Keratinocyte (primary cell): ENCODE results near the gene DCDC2.

Source experiments
- EZH2 ChIP-seq: IDR thresholded peaks from one replicate; pipeline ENCODE4 v1.6.1; 2012; ENCODE audit warnings: inconsistent platforms, mild to moderate bottlenecking, low read length, moderate library complexity
- TF ChIP-seq, protein P1 (sequence below), 3 experiments: IDR thresholded peaks in 1 of 3; conservative IDR thresholded peaks in 1 of 3; optimal IDR thresholded peaks in 1 of 3; 2 replicates in 2 of 3; 3 replicates in 1 of 3; pipeline versions ENCODE3 to v1.5.1; 2011; ENCODE audit warnings: low read length in 3 of 3, mild to moderate bottlenecking in 3 of 3, moderate library complexity in 2 of 3, control low read depth in 1 of 3, inconsistent platforms in 1 of 3; ENCODE audit not compliant: insufficient read depth in 2 of 3; ENCODE audit errors: extremely low read depth in 1 of 3

GRCh38 chr6:24313251-24314141 is 44.4 kb downstream of the DCDC2 start:
- TF ChIP-seq, protein P1, sequence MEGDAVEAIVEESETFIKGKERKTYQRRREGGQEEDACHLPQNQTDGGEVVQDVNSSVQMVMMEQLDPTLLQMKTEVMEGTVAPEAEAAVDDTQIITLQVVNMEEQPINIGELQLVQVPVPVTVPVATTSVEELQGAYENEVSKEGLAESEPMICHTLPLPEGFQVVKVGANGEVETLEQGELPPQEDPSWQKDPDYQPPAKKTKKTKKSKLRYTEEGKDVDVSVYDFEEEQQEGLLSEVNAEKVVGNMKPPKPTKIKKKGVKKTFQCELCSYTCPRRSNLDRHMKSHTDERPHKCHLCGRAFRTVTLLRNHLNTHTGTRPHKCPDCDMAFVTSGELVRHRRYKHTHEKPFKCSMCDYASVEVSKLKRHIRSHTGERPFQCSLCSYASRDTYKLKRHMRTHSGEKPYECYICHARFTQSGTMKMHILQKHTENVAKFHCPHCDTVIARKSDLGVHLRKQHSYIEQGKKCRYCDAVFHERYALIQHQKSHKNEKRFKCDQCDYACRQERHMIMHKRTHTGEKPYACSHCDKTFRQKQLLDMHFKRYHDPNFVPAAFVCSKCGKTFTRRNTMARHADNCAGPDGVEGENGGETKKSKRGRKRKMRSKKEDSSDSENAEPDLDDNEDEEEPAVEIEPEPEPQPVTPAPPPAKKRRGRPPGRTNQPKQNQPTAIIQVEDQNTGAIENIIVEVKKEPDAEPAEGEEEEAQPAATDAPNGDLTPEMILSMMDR (optimal IDR thresholded peaks at IDR 0.05 in 1 of 3, IDR thresholded peaks at IDR 0.05 in 1 of 3, conservative IDR thresholded peaks at IDR 0.05 in 1 of 3; ENCODE audit: extremely low read depth in 1 of 3, insufficient read depth in 2 of 3, low read length in 3 of 3) = no peak
- TF ChIP-seq EZH2 = no peak
